ENCODE results near the gene CRACR2A.

Gene CRACR2A

DNA sequence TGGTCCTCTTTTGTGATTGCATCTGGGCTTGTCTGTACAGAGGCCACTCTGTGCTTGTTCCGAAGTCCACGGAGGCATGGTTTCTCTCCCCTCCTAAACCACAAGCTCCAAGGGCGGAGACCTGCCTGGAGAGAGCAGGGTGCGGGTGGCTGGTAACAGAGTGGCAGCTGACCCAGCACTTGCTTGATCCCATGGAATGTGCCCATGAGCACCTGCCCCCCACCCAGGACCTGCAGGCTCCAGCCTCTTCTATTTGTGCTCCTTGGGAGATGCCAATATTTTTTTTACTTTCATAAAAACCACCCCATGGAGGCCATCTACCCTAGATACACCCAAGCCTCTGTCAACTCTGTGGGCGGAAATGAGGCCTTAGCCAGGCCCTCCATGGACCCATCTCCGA is 157.2 kb downstream of the CRACR2A start:
- DNase-seq (ENCODE audit: low spot score): no peak

DNA sequence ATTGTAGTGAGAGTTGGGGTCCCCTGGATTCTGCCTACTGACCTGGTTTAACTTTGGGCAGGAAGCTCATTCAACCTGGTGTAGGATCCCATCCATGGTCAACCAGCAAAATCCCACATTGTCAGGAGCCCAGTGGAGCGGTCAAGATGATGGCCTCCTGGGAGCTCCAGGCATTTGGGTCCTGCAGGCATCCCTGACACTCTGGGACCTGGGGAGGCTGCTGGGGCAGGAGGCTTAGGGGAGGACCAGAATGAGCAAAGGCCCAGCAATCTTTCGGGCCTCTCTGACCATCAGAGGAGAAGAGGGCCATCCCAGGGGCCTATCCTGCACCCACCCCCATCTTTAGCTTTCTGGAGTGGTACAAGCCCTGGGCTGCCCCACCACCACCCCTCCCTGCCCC is 157.9 kb downstream of the CRACR2A start:
- DNase-seq (ENCODE audit: low spot score): no peak

DNA sequence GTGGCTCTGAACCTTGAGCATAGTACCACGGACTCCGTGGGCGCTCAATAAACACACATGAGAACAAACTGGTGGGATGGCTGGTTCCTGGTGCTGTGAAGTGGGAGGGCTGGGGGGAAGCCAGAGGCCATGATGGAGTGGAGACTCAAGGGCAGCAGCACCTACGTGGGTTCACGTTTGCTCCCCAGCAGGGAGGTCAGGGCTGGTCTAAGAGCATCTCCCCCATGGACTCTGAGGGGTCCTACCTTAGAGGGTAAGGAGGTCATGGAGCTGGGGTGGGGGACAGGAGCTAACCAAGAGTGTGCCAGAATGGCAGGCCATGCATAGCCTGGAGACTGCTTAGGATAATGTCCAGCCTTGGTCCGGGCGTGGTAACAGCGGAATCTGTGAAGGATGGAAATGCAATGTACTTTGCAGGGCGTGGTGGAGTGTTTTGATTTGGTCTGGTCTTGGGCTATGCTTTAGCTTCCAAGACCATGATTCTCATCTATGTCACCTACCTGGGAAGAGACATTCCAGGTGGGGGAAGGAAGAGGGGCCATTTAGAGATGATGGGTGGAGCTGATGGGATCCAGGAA is 158.9 kb downstream of the CRACR2A start:
- DNase-seq (ENCODE audit: low spot score): no peak

DNA sequence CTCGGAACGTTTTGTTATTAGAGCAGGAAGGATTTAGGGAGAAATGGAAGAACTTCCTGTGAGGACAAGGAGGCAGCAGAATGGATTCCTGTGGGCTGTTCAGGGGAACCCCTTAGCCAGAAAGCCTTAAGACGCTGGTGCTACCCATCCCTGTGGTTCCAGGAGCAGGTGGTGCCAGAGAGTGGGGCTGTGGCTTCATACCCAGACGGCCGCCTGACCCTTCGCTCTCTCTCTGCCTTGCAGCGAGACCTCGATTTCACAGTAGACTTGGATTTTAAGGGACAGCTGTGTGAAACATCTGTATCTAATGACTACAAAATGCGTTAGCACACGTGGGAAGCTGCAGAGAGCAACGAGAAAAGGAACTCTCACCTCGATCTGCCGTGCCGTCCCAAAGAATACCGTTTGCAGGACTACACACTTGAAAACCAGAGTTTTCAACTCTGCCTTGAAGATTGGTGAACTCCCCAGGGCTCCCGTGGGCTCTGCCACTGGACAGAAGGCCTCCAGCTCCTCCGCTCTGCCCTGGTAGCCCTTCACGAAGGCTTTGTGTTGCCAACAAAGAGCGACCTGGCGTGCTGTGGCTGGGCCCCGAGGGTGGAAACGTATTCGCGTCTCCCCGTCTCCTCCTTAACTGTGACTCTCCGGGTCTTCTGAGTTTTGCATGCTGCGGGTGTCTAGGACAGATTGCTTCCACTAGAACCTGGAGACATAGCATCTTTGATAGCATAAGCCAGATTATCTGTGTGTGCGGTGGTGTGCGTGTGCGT is 159.9 kb downstream of the CRACR2A start:
- DNase-seq (ENCODE audit: low spot score): no peak

DNA sequence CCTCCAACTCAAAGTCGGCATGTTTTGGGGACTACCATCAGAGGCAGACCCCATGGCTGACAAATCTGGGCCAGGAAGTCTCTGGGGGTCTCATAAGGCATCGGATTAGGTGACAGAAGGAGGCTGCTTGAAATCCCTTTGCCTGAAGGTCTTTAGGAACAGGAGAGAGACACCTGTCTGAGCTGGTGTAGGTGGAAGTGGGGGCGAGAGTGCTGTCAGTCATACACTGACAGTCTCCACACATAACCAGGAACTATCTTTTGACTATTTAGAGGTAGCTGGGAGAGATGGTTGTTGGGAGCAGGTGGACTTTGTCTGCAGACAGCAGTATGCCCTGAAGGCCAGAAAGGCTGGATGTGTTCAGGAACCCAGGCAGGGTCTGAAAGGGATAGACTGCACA is 163.2 kb downstream of the CRACR2A start:
- no peak for DNase-seq (ENCODE audit: low spot score)

DNA sequence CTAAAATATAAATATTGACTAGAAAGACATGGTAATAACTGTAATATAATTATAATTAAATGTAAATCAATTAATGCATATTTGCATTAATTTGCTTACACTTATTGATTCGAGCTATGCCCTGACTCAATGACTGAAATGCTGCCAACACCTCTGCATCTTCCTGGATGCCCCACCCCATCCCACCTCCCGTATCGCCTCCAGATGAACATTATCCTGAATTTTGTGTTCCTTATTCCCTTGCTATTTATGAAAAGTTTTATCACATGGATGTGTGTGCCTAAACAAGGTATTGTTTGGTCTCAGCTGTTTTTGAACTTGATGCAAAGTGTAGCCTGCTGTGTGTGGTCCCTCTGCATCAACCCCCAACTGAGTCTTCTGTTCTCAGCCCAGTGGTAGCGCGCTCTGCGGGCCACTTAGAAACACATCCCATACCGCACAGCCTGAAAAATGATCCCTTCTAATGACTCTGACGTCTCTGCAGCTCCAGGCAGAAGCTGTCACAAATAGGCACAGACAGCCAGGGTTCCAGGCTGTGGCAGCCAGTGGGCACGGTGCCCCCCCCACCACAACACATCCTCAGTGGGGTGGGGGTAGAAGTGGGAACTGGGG is 165.4 kb downstream of the CRACR2A start:
- DNase-seq (ENCODE audit: low spot score): no peak

DNA sequence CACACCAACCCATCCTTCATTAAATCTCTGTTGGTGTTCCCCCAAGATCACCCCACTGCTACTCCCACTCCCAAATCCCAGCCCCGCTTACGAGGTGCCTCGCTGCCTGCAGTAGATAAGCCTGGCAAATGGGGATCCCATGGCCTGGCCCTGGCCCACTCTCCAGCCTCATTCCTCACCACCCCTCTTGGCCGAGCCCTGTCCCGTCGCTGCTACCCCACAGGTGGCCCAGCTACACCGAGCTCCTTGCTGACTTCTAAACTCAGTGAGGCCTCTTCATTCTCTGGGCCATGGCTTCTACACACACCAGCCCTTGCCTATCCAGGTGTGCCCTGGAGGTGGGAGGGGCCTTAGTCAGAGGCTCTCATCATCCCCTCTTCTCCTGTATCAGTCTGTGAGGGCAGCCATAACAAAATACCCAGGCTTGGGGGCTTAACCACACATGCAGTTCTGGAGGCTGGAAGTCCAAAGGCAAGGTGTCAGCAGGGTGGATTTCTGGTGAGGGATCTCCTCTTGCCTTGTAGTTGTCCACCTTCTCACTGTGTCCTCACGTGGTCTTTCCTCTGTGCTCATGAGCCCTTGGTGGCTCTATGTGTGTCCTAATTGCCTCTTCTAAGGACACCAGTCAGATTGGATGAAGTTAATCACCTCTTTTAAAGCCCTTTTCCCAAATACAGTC is 169.1 kb downstream of the CRACR2A start:
- DNase-seq (ENCODE audit: low spot score): no peak

DNA sequence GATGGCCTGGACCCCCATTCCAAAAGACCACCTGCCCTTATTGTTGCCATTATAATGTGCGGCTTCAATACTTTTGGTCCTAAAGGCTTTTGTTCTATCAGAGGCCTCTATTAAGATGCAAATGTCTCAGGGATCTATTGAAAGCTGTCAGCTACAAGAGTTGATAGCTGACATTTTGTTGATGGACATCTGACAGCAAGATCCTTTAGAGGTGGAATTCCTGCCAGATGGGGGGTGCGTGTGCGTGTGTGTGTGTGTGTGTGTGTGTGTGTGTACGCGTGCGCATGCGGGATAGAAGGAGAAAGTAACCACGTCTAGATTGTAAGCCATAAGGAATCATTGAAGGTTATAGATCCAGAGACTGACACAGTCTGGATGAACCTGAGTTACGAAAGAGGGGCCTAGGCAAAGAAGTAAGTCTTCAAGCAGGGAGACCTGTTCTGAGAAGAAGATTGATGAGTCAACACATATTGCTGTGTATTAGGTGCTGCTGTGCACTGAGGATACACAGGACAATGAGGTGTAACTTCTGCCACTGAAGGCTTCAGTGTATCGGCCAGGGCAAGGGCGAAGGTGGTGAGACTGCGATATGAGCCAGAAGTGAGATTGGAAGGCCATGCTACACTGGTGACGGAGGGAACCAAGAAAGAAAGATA is 172.7 kb downstream of the CRACR2A start:
- no peak for DNase-seq (ENCODE audit: low spot score)

DNA sequence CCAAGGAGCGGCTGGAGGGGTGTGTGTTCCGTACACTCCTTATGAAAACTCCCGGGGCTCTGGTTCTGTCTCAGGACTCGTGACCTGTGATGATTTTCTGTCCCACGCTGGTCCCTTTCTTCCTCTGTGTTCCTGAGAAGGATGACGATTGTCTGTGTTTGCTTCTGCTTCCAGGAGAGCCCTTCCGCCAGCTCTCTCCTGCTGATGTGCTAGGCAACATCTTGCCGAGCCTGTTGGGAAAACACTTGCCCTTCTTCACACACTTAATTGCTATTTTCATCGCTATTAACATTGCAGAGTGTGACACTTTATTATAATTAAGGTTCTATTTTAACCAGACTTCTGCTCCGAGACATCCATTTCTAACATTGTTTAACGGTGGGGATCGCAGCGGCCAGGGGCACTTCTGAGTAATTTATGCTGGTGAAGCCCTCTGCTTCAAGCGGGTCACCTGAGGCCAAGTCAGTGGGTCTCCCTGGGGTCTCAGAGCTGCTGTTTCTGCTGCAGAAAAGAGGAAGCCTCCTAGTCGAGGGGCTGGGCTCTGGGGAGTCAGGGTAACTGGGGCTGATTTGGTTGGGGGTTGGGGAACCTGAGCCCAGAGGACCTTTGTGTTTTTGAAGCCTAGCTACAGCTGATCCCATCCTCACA is 173.3 kb downstream of the CRACR2A start:
- no peak for DNase-seq (ENCODE audit: low spot score)

DNA sequence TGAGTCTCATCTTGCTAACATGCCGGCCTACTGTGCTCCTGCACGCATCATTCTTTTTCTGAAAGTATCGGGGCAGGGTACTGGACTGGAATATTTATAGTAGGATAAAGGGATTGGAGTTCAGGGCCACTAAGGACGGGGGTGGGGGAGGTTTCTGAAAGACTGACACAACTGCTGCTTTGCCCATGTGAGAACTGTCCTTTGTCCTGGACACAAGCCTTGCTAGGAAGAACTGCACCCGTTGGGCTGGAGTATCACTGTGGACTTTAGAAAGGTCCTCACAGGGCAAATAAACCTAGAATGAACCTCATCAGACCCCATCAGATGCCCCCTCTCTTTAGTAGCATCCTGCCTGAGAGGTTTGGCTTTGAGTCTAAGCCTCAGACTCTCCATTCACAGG is 174.4 kb downstream of the CRACR2A start:
- no peak for DNase-seq (ENCODE audit: low spot score)

DNA sequence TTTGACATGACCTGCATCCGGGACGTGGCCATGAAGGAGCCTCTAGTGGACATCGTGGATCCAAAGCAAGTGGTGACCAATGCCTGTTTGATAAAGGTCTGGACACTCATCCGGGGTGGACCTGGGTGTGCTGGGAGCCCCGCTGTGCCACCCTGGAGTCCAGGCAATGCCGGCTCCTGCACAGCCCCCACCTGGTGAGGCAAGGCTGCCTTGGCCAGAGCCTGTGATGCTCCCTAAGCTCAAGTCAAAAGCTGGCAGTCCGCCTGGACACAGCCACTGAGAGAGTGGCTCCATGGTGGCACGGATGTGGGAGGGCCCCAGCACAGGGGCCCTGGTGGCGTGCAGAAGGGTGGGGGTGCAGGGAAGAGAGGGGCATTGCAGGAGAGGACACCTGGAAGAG is 176.0 kb downstream of the CRACR2A start:
- DNase-seq (ENCODE audit: low spot score): no peak

DNA sequence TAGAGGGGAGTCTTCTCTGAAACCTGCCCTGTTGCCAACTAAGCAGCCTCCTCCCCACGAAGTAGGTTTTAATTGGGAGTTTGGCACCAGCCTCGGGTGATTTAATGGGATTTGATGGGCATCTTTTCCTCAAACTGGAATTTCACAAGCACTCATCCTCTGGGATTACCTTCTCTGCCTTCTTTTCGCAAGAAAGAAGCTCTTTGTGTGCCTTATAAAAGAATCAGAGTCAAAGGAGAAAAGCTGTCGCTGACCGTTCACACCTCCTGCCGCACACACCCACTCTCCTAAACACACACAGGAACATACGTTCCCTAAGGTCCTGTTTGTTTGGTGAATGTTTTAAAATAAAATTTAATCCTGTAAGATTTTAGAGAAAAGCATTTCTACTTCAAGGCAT is 177.9 kb downstream of the CRACR2A start:
- no peak for DNase-seq (ENCODE audit: low spot score)

DNA sequence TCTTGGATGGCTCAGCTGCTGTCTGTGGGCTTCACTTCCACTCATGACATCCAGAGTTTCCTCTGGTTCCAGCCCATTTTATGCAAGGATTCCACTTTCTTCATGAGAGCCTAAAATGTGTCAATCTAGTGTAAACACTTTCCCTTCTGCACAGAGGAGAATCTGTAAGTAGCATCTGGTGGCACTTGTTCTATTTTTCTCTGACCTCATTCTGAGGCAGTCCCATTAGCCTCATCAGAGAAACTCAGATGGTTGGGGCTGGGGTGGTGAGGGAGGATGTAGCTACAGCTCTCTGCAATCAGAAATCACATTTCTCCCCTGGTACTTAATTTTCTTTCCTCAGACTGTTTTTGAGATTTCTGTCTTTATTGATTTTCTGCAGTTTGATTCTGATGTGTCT is 180.3 kb downstream of the CRACR2A start:
- DNase-seq (ENCODE audit: low spot score): no peak

DNA sequence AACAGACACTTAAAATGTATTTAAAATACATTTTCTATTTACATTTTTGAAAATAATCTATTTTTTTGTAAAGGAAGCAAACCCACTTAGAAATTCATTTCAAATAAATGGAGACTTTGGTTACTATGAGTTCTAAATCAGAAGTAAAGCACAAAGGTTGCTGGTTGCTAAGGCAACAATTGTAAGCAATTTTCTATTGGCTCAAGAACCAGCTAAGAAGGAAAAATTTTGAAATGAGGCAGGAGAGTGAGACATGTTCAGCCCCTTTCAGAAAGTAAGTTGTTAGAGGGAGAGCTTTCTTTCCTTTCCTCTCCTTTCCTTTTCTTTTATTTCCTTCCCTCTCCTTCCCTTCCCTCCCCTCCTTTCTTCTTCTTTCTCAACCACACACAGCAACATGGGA is 181.2 kb downstream of the CRACR2A start:
- DNase-seq (ENCODE audit: low spot score): no peak

DNA sequence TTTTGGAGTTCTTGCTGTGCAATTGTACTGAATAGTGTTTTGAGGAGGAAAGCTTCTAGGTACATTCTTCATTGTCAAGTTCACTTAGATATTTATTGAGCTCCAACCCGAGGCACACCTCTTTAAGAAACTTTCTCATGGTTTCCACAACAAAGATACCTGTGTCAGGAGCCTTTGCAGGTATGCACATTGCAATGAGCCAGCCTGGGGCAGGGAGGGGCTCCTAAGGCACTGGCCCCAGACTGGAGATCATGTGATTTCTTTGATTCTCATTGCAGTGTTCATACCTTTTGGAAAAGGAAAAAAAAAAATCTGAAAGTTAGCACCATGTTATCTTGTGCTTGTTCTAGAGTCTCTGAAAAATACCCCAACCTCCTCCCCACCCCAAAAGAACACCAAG is 181.6 kb downstream of the CRACR2A start:
- DNase-seq (ENCODE audit: low spot score): no peak

DNA sequence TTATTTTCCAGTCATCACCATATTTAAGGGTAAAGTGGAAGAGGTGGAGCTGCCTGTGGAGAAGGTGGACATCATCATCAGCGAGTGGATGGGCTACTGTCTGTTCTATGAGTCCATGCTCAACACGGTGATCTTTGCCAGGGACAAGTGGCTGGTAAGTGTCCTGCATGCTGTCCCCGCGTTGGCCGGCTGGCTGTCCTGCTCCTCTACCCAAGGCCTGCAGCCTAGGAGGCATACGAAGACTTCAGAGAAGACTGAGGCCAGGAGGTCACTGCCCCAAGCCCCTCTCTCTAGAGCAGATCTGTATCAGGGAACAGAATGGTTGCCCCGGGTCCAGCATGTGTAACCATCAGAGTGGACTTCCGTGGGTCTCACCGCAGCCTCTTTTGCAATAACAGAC is 184.2 kb downstream of the CRACR2A start:
- DNase-seq (ENCODE audit: low spot score): no peak

DNA sequence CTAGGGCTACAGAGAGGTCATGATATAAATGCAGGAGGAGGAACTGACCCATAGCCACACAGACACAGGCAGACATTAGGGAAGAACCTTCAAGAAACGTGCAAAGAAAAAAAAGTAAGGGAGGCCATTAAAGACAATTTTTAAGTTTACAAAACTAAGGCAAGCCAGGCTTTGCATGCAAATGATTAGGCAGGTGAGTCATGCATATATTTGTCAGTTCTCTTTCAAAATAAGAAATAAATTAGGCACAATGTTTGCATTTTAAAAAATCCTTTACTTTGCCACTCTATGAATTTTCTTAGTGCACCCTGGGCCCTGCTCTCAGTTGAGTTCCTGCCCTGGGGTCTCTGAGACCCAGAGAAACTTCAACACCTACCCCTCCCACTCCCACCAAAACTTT is 186.9 kb downstream of the CRACR2A start:
- no peak for DNase-seq (ENCODE audit: low spot score)

Measured in hematopoietic multipotent progenitor cell treated with erythropoietin and hydrocortisone succinate and interleukin-3 and kit ligand, for 17 days (in vitro differentiated cells).